H1 (cell line): ENCODE data around the gene CBLL2. TPM values are rescaled to one million over a fixed set of nuclear protein-coding genes. Genes with fewer than 3 reads are reported as not detected.

Experiments
- CTCF ChIA-PET: fragments of 300-600 bp; sonication (Branson Sonifier 250); formaldehyde crosslinking; loops from one replicate; lab custom pipeline; 2021; ENCODE audit not compliant: partially characterized antibody; lab: Charles Lee
- POLR2A ChIA-PET: fragments of 300-600 bp; sonication (Branson Sonifier 250); formaldehyde crosslinking; loops from one replicate; lab custom pipeline; 2021; ENCODE audit warnings: inconsistent platforms; ENCODE audit not compliant: partially characterized antibody; lab: Charles Lee
- DNase-seq, 2 experiments: peaks; one replicate each; pipeline versions ENCODE4 v3.0.0 to v3.0.0-alpha.2; 2010 to 2022; ENCODE audit warnings: low spot score in 2 of 2, low read depth in 1 of 2, mixed read lengths in 1 of 2
- FAIRE-seq: peaks from 2 replicates; lab custom pipeline; 2011; peaks lifted over from hg19 to GRCh38; lab: Jason Lieb, UNC
- H2AFZ ChIP-seq: 2 replicates; pipeline ENCODE4 v1.8.1; 2012; ENCODE audit warnings: low read length, inconsistent platforms
- H2AK5ac ChIP-seq: 2 replicates; pipeline ENCODE4 v1.6.1; 2013; ENCODE audit warnings: low read depth, low read length
- H2BK120ac ChIP-seq: replicated peaks from 2 replicates; pipeline ENCODE3; 2013; ENCODE audit warnings: low read depth, low read length, inconsistent platforms
- H2BK12ac ChIP-seq: 2 replicates; pipeline ENCODE4 v1.6.1; 2013; ENCODE audit warnings: low read depth, low read length
- H2BK15ac ChIP-seq: 2 replicates; pipeline ENCODE4 v1.6.1; 2013; ENCODE audit warnings: low read length
- H2BK20ac ChIP-seq: 2 replicates; pipeline ENCODE4 v1.6.1; 2013; ENCODE audit warnings: low read length
- H2BK5ac ChIP-seq: 2 replicates; pipeline ENCODE4 v1.6.1; 2013; ENCODE audit warnings: low read depth, low read length
- H3K14ac ChIP-seq: 2 replicates; pipeline ENCODE4 v1.6.1; 2013; ENCODE audit warnings: inconsistent platforms; ENCODE audit not compliant: insufficient read length
- H3K18ac ChIP-seq: 2 replicates; pipeline ENCODE4 v1.6.1; 2013; ENCODE audit warnings: low read length; ENCODE audit errors: extremely low read depth
- H3K23ac ChIP-seq: 2 replicates; pipeline ENCODE4 v1.6.1; 2013; ENCODE audit warnings: inconsistent platforms; ENCODE audit not compliant: insufficient read length
- H3K23me2 ChIP-seq: 2 replicates; pipeline ENCODE4 v1.6.1; 2013; ENCODE audit warnings: low read depth, low read length
- H3K27ac ChIP-seq: 2 replicates; pipeline ENCODE4 v1.6.1; 2011; ENCODE audit warnings: low read depth, low read length, inconsistent platforms
- H3K27me3 ChIP-seq, 4 experiments: replicated peaks in 1 of 4; 1 replicate in 1 of 4; 2 replicates in 3 of 4; pipeline versions ENCODE4 v1.6.1 to v1.8.1; 2011 to 2013; ENCODE audit warnings: low read length in 3 of 4, mild to moderate bottlenecking in 3 of 4, inconsistent platforms in 2 of 4, mixed read lengths in 2 of 4, moderate library complexity in 1 of 4; ENCODE audit not compliant: control insufficient read depth in 3 of 4, insufficient read depth in 3 of 4; ENCODE audit errors: extremely low read depth in 1 of 4
- H3K36me3 ChIP-seq, 4 experiments: 2 replicates each; pipeline versions ENCODE4 v1.6.1 to v1.8.1; 2011 to 2013; ENCODE audit warnings: mild to moderate bottlenecking in 4 of 4, low read length in 3 of 4, moderate library complexity in 2 of 4, control low read depth in 1 of 4, inconsistent platforms in 1 of 4; ENCODE audit not compliant: insufficient read depth in 4 of 4, control insufficient read depth in 2 of 4
- H3K4ac ChIP-seq: replicated peaks from 2 replicates; pipeline ENCODE3; 2013; ENCODE audit warnings: low read length, low read depth, mixed read lengths, inconsistent platforms; ENCODE audit not compliant: insufficient read length
- H3K4me1 ChIP-seq, 4 experiments: replicated peaks in 1 of 4; 1 replicate in 1 of 4; 2 replicates in 3 of 4; pipeline versions ENCODE4 v1.6.1 to v1.8.1; 2011 to 2013; ENCODE audit warnings: low read length in 3 of 4, inconsistent platforms in 2 of 4, mixed read lengths in 1 of 4; ENCODE audit not compliant: insufficient read depth in 4 of 4, control insufficient read depth in 3 of 4
- H3K4me2 ChIP-seq, 2 experiments: 2 replicates each; pipeline versions ENCODE4 v1.6.1 to v1.8.1; 2011 to 2013; ENCODE audit warnings: low read depth in 2 of 2, low read length in 2 of 2, control low read depth in 1 of 2, inconsistent platforms in 1 of 2, mild to moderate bottlenecking in 1 of 2; ENCODE audit not compliant: insufficient read depth in 1 of 2
- H3K4me3 ChIP-seq, 4 experiments: fragments of 200-600, 300-600 bp in 1 of 4; sonication (generic), shearing (Covaris generic), sonication (Bioruptor Twin) in 1 of 4; 2 replicates each; pipeline versions ENCODE4 v1.5.1 to v1.8.1; 2011 to 2016; ENCODE audit warnings: low read length in 4 of 4, low read depth in 3 of 4, control low read depth in 2 of 4, inconsistent platforms in 2 of 4, mild to moderate bottlenecking in 2 of 4, mixed read lengths in 1 of 4, moderate library complexity in 1 of 4; ENCODE audit not compliant: insufficient read depth in 2 of 4; ENCODE audit errors: extremely low read depth in 1 of 4
- H3K56ac ChIP-seq: replicated peaks from 2 replicates; pipeline ENCODE3; 2013; ENCODE audit warnings: low read depth, mild to moderate bottlenecking, mixed read lengths, low read length, inconsistent platforms; ENCODE audit not compliant: insufficient read length
- H3K79me1 ChIP-seq: 2 replicates; pipeline ENCODE4 v1.6.1; 2013; ENCODE audit warnings: low read depth, low read length, control low read depth
- H3K79me2 ChIP-seq, 2 experiments: 2 replicates each; pipeline versions ENCODE4 v1.6.1 to v1.8.1; 2012 to 2013; ENCODE audit warnings: low read length in 2 of 2, mild to moderate bottlenecking in 2 of 2, inconsistent platforms in 1 of 2; ENCODE audit not compliant: insufficient read depth in 2 of 2, control insufficient read depth in 1 of 2
- H3K9ac ChIP-seq, 4 experiments: replicated peaks in 1 of 4; 1 replicate in 1 of 4; 2 replicates in 3 of 4; pipeline versions ENCODE4 v1.6.1 to v1.8.1; 2011 to 2013; ENCODE audit warnings: low read depth in 3 of 4, low read length in 3 of 4, control low read depth in 2 of 4, mild to moderate bottlenecking in 2 of 4, moderate library complexity in 2 of 4, inconsistent platforms in 1 of 4; ENCODE audit errors: extremely low read depth in 1 of 4
- H3K9me3 ChIP-seq, 2 experiments: 2 replicates each; pipeline versions ENCODE4 v1.6.1 to v1.8.1; 2012 to 2013; ENCODE audit warnings: mild to moderate bottlenecking in 2 of 2, moderate library complexity in 2 of 2, control low read depth in 1 of 2, inconsistent platforms in 1 of 2, low read depth in 1 of 2, low read length in 1 of 2, mixed read lengths in 1 of 2; ENCODE audit not compliant: insufficient read depth in 2 of 2
- H4K20me1 ChIP-seq, 2 experiments: replicated peaks in 1 of 2; 2 replicates each; pipeline versions ENCODE3 to v1.8.1; 2011 to 2013; ENCODE audit warnings: inconsistent platforms in 2 of 2, low read length in 2 of 2, mild to moderate bottlenecking in 1 of 2; ENCODE audit not compliant: insufficient read depth in 2 of 2, control insufficient read depth in 1 of 2
- H4K5ac ChIP-seq: 2 replicates; pipeline ENCODE4 v1.6.1; 2013; ENCODE audit warnings: low read length, low read depth, mixed read lengths, inconsistent platforms; ENCODE audit not compliant: insufficient read length
- H4K8ac ChIP-seq: 2 replicates; pipeline ENCODE4 v1.8.0; 2013; ENCODE audit warnings: mild to moderate bottlenecking, moderate library complexity, low read length, inconsistent platforms; ENCODE audit not compliant: insufficient read depth; ENCODE audit errors: extremely low read depth
- H4K91ac ChIP-seq: replicated peaks from 2 replicates; pipeline ENCODE3; 2013; ENCODE audit warnings: low read length, mixed read lengths, inconsistent platforms; ENCODE audit not compliant: insufficient read length
- BCL11A ChIP-seq, 2 experiments: IDR thresholded peaks; one replicate each; pipeline ENCODE4 v1.6.1; 2011; ENCODE audit warnings: low read depth in 2 of 2, low read length in 2 of 2, mild to moderate bottlenecking in 2 of 2
- CBX8 ChIP-seq: fragments of 300-800, 300-1000 bp; sonication (generic); IDR thresholded peaks from 2 replicates; pipeline ENCODE4 v1.7.1; 2016; ENCODE audit warnings: low read depth, low read length, borderline replicate concordance
- CEBPB ChIP-seq: IDR thresholded peaks from 2 replicates; pipeline ENCODE4 v1.6.1; 2012; ENCODE audit warnings: low read depth, low read length
- CREB1 ChIP-seq: IDR thresholded peaks from 2 replicates; pipeline ENCODE4 v1.6.1; 2012; ENCODE audit warnings: inconsistent platforms
- NANOG ChIP-seq: IDR thresholded peaks from 2 replicates; pipeline ENCODE4 v1.6.1; 2011; ENCODE audit warnings: low read length, low read depth, mild to moderate bottlenecking, inconsistent platforms; ENCODE audit not compliant: insufficient read depth, poor library complexity, severe bottlenecking
- RXRA ChIP-seq: IDR thresholded peaks from 2 replicates; pipeline ENCODE4 v1.6.1; 2011; ENCODE audit warnings: low read depth, mild to moderate bottlenecking, low read length, moderate library complexity; ENCODE audit not compliant: insufficient read depth
- WGBS, 2 experiments: shearing (Covaris generic) in 1 of 2; methylation state at CpG; one replicate each; pipeline versions ENCODE4 v1.1.6 to v1.1.7; 2013 to 2015; ENCODE audit warnings: low lambda C conversion rate in 2 of 2, mixed read lengths in 2 of 2, inconsistent platforms in 1 of 2, low coverage in 1 of 2, missing lambda C conversion rate in 1 of 2; ENCODE audit not compliant: insufficient replicate concordance in 2 of 2, insufficient coverage in 1 of 2, insufficient read length in 1 of 2; ENCODE audit errors: extremely low coverage in 1 of 2, missing lambda C conversion rate in 1 of 2; 5-methylcytosine and 5-hydroxymethylcytosine counted together
- polyA plus RNA-seq, 7 experiments: library from polyadenylated mRNA; depleted of rRNA in 3 of 7; stranded (reverse) in 5 of 7; unstranded in 2 of 7; fragments of >200 nt in 5 of 7; fragments of 200-250 nt in 2 of 7; gene quantifications; 1 replicate in 5 of 7; 2 replicates in 1 of 7; 4 replicates in 1 of 7; pipeline versions ENCODE4 v1.2.1 to v1.2.3, GENCODE V29; 2011 to 2013; ENCODE audit warnings: missing spikeins in 2 of 7, mixed read lengths in 2 of 7
- total RNA-seq: library from RNA; stranded (reverse); fragmentation: NEBNext Ultra II Directional; extraction: Animal tissue kit (Norgen Biotek cat#: 25700); gene quantifications from 2 replicates; pipeline ENCODE4 v1.2.1, GENCODE V29; 2021

CBLL2 gene
- total and polyA plus RNA-seq, 2 of the 8 experiments (the other 6 are each of a cell fraction or from before 2014, with no cell fraction given), result not detected

DNA sequence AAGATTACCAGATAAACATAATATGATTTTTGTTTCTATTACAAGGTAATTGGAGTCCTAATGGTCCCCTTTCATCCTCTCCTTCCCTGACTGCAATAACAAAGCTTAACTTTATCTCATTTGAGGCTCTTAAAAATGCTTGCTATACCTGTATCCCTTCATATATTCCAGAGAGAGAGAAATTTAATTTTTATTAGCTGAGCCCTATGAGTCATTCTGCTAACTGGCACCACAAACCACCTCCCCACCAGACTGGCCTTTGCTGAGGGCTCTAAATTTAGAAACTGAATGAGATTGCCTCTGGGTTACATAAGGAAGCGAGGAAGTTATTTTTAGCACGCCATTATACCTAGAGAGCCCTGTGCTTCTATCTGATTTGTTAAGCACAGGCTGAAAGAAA is 27.4 kb downstream of the CBLL2 start:
- H3K4me2 ChIP-seq, result no peak overlapping the region; a peak in 1 of 4 replicates
- CTCF ChIA-PET, result interaction anchor here (0.6 kb wide), 1 partner anchor 277 kb away, joined by 3 read pairs; no protein-coding TSS in a partner anchor
- no peak overlapping the region for H4K5ac ChIP-seq
- H3K4me3 ChIP-seq, result no peak overlapping the region
- no peak for FAIRE-seq
- no peaks in the 10 kb centered on the region for H4K20me1 ChIP-seq
- H2BK15ac ChIP-seq, result no peak overlapping the region
- no peaks in the 10 kb centered on the region for H3K79me2 ChIP-seq
- H3K79me1 ChIP-seq, result no peaks in the 10 kb centered on the region
- H3K27ac ChIP-seq, result no peak overlapping the region
- H3K27me3 ChIP-seq, result no peaks in the 10 kb centered on the region
- H3K9ac ChIP-seq, result no peak overlapping the region
- H2AFZ ChIP-seq, result 0 out of 2 replicates have a peak overlapping the region, but pooled peaks have one; percentile 7
- H2BK12ac ChIP-seq, result no peak overlapping the region
- no peak overlapping the region for H4K91ac ChIP-seq
- no peak overlapping the region for H3K56ac ChIP-seq
- H3K23me2 ChIP-seq, result no peaks in the 10 kb centered on the region
- H3K9me3 ChIP-seq, result no peaks in the 10 kb centered on the region
- H3K36me3 ChIP-seq, result no peaks in the 10 kb centered on the region
- H4K8ac ChIP-seq, result no peak overlapping the region
- no peak overlapping the region for H3K14ac ChIP-seq
- no peak overlapping the region for H3K23ac ChIP-seq
- no peak overlapping the region for H3K4ac ChIP-seq
- no peak overlapping the region for H2BK120ac ChIP-seq
- WGBS, 2 experiments, result 44% methylated on average over 2 of the region's 2 CpGs; no CpG with 5 or more reads in 1 of the 2 experiments
- no peak overlapping the region for H3K18ac ChIP-seq
- POLR2A ChIA-PET, result interaction anchor here (0.9 kb wide), 1 partner anchor 20 kb away, joined by 5 read pairs; no protein-coding TSS in a partner anchor
- no peak overlapping the region for H2BK20ac ChIP-seq
- no peak for DNase-seq
- H2BK5ac ChIP-seq, result no peak overlapping the region
- no peak overlapping the region for H2AK5ac ChIP-seq
- peaks cover 0 to 2% (median 0%) of the 10 kb centered on the region in 4 experiments; a peak in 1 of 7 replicates for H3K4me1 ChIP-seq
- no peak for TF ChIP-seq RXRA
- no peak for TF ChIP-seq CBX8
- no peak for TF ChIP-seq CEBPB
- no peak for TF ChIP-seq CREB1
- TF ChIP-seq NANOG, result no peak
- TF ChIP-seq BCL11A (IDR thresholded peaks at IDR 0.05; ENCODE audit: low read depth in 2 of 2, low read length in 2 of 2), result no peak
